HG02759 (cell line): Measurements from ENCODE around the gene HOXC11.

Experiments
- ATAC-seq: cut with Tn5 transposase; IDR thresholded peaks from one replicate; pipeline ENCODE4 v1.9.1; 2021; ENCODE audit warnings: mild to moderate bottlenecking, moderate library complexity; ENCODE audit not compliant: unreplicated experiment

The HOXC11 gene

GRCh38 chr12:53972152-53972702 is 699 bp upstream of the HOXC11 start:
- no peak for ATAC-seq

- no peak for ATAC-seq
Observed at GRCh38 chr12:53973236-53974042, 513 bp downstream of the HOXC11 start.

- no peak for ATAC-seq
Observed at GRCh38 chr12:53974084-53975063, 1.4 kb downstream of the HOXC11 start, which contains the start of gene HOTAIR. TSS of gene HOTAIR (minus strand) at chr12:53974954.

GRCh38 chr12:53975064-53975471 is 2.1 kb downstream of the HOXC11 start:
- no peak for ATAC-seq

- no peak for ATAC-seq
Observed at GRCh38 chr12:53975479-53976152, 2.7 kb downstream of the HOXC11 start.

GRCh38 chr12:53976172-53976822 is 3.4 kb downstream of the HOXC11 start:
- no peak for ATAC-seq

- no peak for ATAC-seq
Observed at GRCh38 chr12:53976823-53977595, 4.1 kb downstream of the HOXC11 start.

GRCh38 chr12:53977596-53978445 is 4.9 kb downstream of the HOXC11 start:
- ATAC-seq = no peak

- no peak for ATAC-seq
Observed at GRCh38 chr12:53978477-53979356, 5.8 kb downstream of the HOXC11 start.

GRCh38 chr12:53980104-53980801 is 7.3 kb downstream of the HOXC11 start:
- no peak for ATAC-seq

- ATAC-seq = no peak
Observed at GRCh38 chr12:53980802-53981496, 8.0 kb downstream of the HOXC11 start.

- no peak for ATAC-seq
Observed at GRCh38 chr12:53981634-53982565, 9.0 kb downstream of the HOXC11 start.

GRCh38 chr12:53982648-53983567 is 10.0 kb downstream of the HOXC11 start:
- no peak for ATAC-seq

- ATAC-seq = no peak
Observed at GRCh38 chr12:53983568-53983949, 10.6 kb downstream of the HOXC11 start.
